HG03378 (cell line): ENCODE data around the gene STRA8.

Experiments used
- ATAC-seq: cut with Tn5 transposase; IDR thresholded peaks from one replicate; pipeline ENCODE4 v1.9.1; 2021; ENCODE audit warnings: mild to moderate bottlenecking, moderate library complexity; ENCODE audit not compliant: unreplicated experiment

STRA8 gene

GRCh38 chr7:135263321-135263970 lies 29.8 kb downstream of the STRA8 start:
- no peak for ATAC-seq

DNA sequence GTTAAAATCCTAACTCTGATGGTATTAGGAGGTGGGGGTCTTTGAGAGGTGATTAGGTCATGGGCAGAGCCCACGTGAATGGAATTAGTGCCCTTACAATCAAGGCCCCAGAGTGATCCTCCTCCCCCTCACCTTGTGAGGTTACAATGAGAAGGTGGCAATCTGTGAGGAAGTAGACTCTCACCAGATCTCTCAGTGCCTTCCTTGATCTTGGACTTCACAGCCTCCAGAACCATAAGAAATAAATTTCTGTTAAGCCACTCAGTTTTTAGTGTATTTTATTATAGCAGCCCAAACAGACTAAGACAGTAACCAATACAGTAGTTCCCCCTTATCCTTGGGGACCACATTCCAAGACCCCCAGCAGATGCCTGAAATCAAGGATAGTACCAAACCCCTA lies 32.0 kb downstream of the STRA8 start:
- no peak for ATAC-seq

DNA sequence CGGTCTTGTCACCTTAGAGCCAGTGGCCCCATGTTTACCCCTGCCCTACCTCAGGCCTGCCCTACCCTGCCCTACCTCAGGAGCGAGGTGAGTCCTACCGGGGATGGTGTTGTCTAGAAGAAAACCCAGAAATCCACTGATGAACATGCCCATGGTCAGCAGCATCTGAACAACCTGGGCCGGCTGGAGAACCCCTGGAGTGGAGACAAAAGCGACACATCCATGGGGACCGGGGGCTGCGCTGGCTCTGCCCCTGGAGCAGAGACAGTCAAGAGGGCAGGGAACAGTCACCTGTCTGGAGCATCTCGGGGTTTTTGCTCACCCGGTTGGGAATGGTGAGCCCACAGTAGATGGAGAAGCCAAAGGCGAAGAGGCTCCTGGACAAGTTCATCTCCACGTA lies 36.3 kb downstream of the STRA8 start:
- ATAC-seq, result no peak

DNA sequence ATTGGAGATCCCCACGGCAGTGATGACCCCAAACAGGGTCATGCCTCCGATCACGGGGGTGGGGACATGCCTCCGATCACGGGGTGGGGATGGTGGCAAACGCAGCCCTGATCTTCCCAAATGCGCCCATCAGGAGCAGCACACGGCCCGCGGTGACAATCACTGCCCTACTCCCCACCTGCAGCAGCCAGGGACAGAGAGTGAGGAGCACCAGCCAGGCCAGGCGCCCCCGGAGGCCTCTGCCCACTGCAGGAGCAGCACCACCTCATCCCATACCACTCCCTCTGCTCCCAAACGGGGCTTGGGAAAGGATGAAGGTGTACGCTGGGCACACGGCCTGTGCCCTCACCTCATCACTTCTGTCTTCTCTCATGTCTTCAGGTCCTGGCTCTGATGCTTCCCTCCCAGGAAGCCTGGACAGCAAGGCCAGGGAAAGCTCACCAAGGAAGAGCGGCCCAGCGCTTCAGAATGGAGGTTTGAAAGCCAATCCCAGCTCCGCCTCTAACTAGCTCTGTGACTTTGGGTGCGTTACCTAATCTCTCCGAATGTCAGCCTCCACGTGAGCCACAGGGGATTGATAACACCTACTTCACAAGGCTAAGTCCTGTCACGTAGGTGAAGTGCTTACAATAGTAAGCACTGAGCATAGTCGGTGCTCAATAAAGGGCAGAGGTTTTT lies 37.1 kb downstream of the STRA8 start:
- ATAC-seq, result no peak

- no peak for ATAC-seq
Observed at GRCh38 chr7:135271255-135271615, 37.6 kb downstream of the STRA8 start.

GRCh38 chr7:135272303-135272702 lies 38.7 kb downstream of the STRA8 start:
- no peak for ATAC-seq

- ATAC-seq, result no peak
Observed at GRCh38 chr7:135273581-135273980, 39.9 kb downstream of the STRA8 start.

DNA sequence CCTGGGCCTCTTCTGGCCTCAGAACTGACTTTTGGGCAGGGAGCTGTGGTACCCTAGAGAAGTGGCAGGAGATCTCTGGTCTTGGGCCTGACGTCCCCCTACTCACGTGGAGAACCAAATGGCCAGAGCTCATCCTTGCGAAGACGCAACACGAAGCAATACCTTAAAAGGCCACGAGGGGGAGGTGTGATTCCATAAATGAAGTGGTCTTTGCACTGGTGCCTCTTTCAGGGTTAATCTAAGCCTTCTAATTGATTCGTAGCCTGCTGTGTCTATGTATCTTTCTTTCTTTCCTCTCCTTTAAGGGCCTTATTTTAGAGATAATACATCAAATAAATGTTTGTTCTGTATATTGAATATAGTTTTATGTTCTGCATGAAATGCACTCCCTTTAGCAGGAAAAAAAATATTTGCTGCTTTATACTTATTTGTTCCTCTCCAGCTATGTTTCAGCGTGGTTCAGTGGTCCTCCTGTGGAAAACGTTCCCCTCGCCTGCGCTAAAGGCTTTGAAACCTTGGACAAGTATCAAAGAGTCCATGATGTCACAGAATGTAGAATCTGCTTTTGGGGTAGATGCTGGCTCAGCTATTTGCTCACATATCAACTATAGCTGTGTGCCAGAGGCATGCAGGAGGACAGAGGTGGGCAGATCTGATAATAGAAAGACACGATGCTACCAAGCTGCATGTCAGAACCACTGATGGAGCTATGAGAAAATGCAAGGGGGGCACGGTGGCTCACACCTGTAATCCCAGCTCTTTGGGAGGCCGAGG lies 41.0 kb downstream of the STRA8 start:
- no peak for ATAC-seq

DNA sequence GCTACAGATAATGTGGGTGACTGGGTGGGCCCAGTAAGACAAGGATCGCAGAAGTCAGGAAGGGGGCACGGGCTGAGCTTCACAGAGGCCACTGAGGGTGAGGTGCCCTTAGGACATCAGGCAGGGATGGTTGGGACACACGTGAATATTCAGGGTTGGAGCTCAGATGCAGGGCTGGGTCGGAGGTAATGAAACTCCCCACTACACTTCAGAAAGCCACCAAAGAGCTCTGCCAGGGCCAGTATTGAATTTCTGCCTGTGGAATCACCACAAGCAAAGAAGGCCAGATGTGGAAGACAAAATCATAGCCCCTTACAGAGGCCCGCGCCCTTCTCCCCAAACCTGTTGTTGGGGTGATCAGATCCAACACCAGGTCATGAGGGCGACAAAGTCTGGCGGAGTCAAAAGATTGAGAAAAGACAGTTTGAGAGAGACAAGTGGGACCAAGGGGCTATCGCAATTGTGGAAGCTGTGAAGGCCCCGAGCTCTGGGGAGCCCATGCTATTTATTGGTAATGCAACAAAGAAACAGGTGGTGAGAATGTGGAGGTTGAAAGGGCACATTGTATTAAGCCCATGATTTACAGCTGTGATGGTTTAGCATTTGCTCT lies 42.4 kb downstream of the STRA8 start:
- no peak for ATAC-seq

GRCh38 chr7:135277161-135277560 lies 43.5 kb downstream of the STRA8 start:
- ATAC-seq, result no peak

DNA sequence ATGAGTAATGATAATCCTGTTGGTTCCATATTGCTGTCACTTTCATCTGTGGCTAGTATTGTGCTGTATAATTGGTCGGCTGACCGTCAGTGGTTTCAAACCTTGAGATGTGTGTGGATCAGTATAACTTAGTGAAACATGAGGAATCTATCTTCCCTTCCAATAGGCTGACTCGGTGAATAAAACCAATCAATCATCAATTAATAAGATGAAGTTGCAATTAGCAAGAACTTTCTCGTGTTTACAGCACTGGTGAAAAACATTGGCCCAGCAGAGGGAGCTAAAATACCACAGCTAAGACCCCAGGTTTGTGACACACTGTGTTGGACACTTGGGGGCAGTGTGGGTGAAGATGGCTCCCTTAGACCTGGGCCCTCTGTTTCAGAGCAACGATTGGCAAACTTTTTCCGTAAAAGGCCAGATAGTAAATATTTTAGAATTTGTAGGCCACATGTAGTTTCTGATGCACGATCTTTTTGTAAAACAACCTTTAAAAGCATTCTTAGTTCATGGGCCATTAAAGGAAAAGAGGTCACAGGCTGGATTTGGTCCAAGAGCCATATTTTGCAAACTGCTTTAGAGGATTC lies 47.8 kb downstream of the STRA8 start:
- ATAC-seq, result peak; percentile 95

DNA sequence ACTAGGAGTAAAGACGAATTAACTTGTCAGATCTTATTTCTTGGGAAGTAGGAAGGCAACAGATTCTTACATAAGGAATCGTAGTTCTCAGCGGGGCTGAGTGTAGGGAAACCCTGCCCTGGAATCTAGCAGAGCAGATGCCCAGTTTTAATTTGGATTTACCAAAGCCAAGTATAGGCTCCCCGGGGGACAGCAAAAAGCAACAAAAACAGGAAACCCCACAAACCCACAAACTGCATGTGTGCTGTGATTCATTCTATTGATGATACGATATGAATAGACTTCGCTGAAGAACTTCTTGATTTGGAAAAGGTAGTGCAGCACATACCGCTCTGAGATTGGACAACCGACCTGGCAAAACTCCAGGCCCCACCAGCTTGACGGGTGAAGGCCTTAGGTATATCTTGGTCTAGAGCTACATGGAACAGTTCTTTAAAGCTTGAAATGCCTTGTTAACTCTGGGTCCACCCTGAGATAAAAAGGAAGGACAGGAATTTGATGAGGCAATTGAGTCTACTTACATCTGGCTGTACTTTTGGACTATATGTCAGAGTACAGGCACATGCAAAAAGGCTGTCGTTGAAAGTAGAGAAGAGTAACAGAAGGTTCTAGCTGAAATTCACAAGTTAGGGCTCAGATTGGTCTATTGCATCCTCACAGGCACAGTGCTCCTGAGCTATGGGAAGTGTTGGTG lies 49.1 kb downstream of the STRA8 start:
- ATAC-seq, result no peak

GRCh38 chr7:135283959-135284638 lies 50.5 kb downstream of the STRA8 start:
- ATAC-seq, result no peak

DNA sequence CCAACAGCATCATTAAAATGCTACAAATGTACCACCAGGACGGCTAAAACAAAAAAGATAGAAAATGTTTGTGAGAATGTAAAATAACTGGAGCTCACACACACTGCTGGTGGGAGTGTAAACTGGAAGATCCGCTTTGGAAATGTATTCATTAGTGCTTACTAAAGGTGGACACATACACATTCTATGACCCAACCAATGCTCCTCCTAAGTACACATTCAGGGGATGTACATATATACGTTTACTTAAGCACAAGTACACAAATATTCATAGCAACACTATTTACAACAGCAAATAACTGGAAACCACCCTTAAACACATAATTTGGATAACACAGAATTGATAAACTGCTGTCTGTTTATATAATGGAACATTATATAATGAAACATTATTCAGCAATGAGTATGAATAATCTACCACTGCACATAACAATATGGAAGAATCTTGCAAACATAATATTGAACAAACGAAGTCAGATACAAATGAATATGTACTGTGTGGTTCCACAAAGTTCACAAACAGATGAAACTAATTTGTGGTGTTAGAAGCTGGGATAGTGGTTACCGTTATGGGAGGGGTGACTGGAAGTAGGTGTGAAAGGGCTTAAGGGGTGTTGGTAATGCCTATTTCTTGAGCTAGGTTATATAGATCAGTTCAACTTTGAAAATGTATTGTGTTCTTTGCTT lies 52.1 kb downstream of the STRA8 start:
- no peak for ATAC-seq

DNA sequence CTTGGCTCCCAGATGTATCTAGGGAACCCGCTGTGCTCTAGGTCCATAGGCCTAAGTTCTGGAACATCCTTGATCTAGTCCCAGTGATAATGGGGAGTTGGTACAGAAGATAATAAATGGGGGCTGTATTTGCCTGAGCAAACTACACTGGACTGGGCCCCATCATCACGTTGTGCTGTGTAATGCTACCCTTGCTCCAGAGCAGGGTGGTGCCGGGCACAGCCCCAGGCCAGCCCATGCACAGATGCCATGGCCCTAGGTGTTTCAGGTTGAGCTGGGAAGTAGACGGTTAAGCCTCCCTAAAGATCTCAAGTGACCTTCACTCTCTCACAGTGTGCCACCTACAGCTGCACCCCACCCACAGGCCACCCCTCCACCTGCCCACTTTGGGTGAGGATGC lies 53.2 kb downstream of the STRA8 start:
- ATAC-seq, result no peak

DNA sequence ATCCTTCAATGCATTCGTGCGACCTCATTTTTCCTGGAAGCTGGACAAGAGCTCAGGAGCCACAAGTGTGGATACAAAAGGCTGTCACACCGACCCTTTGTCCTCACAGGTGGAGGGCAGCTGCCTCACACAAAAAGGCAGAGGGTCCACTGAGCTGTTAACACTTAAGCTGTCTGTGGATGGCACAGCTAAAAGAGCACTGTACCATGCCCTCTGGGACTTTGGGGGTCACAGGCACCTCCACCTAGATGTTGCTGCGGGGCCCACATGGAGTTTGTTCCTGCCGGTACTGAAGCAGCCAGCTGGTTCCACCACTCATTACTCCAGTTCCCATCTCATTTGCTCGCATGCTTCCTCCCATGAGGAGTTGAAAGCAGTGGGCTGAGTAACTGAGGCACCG lies 57.0 kb downstream of the STRA8 start:
- no peak for ATAC-seq

GRCh38 chr7:135291809-135292253 lies 58.2 kb downstream of the STRA8 start:
- ATAC-seq, result no peak

- no peak for ATAC-seq
Observed at GRCh38 chr7:135299235-135299634, 65.6 kb downstream of the STRA8 start.

DNA sequence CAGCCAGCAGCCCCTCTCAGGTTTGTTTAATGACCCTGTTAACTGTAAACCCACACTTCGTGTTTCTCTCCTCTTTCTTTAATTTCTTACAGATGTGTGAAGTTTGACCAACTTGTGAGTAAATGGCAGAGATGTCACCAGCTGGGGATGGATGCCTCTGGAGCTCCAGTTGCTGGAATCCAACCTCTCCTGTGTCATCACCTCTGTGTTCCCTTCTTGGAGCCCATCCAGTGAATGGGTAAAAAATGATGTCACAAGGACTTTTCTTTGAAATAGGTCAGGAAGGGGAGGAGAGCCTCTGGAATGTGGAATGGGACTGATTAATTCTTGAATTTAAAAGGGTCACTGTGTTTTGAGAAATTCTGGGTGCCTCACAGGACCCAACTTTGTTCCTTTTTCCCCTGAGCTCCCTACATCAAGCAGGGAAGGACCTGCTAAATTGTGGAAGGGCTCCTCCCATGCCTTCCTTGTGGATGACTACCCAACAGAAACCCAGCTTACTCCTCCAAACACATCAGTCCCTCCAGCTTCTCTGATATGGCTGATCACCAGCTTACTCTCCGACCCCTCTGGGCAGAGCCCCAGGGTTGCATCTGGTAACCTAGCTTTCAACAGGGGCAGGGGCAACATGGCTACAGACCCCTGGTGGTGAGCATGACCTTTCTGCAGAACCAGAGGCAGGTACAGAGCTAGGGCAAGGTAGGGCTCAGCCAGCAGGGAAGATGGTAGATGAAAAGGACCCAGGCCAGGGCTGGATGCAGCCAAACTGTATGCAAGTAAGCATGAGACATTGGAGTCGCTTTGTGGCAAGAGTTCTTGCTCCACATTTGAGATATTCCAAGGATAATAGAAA lies 67.5 kb downstream of the STRA8 start:
- ATAC-seq, result no peak
